ENCODE results near the gene CHPF. TPM values are rescaled to one million over a fixed set of nuclear protein-coding genes. Genes with fewer than 3 reads are reported as not detected.

Gene CHPF
- total RNA-seq, 2 experiments from 2014 or later, result 24.1 to 33.0 TPM

- Histone ChIP-seq H2AFZ (ENCODE audit: low read length) (no peak overlapping the region), H3K79me2 (ENCODE audit: insufficient read depth, low read depth, low read length) (no peaks in the 10 kb centered on the region), H3K27ac (ENCODE audit: low read depth, low read length, poor library complexity, severe bottlenecking) (no peak overlapping the region), H3K4me3 (ENCODE audit: low read depth, low read length, poor library complexity, severe bottlenecking) (no peak overlapping the region), H3K9me3 (ENCODE audit: low read length) (no peaks in the 10 kb centered on the region), H3K9me2 (ENCODE audit: insufficient read depth, low read length) (no peaks in the 10 kb centered on the region), H3K4me1 (ENCODE audit: insufficient read depth, low read length, poor library complexity, severe bottlenecking) (no peaks in the 10 kb centered on the region), H3K36me3 (ENCODE audit: insufficient read depth, low read length) (no peaks in the 10 kb centered on the region), H4K20me1 (ENCODE audit: insufficient read depth, low read length) (no peaks in the 10 kb centered on the region), H3K4me2 (ENCODE audit: low read length) (no peak overlapping the region)
- ChIA-PET CTCF (ENCODE audit: unreplicated experiment) (no interaction called here), POLR2A (no interaction called here)
- intact Hi-C loops (cut with micrococcal nuclease; ENCODE audit: unreplicated experiment), result no loop called here
- no TSS peak for BruUV-seq (replicated peaks)
- TF ChIP-seq EZH2phosphoT487 (IDR thresholded peaks at IDR 0.05; ENCODE audit: borderline replicate concordance, low read depth, low read length), result no peak
- no peak for TF ChIP-seq CTCF (conservative IDR thresholded peaks at IDR 0.05; ENCODE audit: low read length)
- DNase-seq (ENCODE audit: low spot score), result no peak
Measured at GRCh38 chr2:219515874-219516629, 27.6 kb downstream of the CHPF start.

GRCh38 chr2:219514836-219515235, 28.8 kb downstream of the CHPF start:
- no peaks in the 10 kb centered on the region for H3K79me2 ChIP-seq (ENCODE audit: insufficient read depth, low read depth, low read length)
- H3K4me2 ChIP-seq (ENCODE audit: low read length), result no peak overlapping the region
- POLR2A ChIA-PET, result no interaction called here
- CTCF ChIA-PET (ENCODE audit: unreplicated experiment), result no interaction called here
- no peaks in the 10 kb centered on the region for H3K36me3 ChIP-seq (ENCODE audit: insufficient read depth, low read length)
- no TSS peak for BruUV-seq (replicated peaks)
- no peak for DNase-seq (ENCODE audit: low spot score)
- H3K27ac ChIP-seq (ENCODE audit: low read depth, low read length, poor library complexity, severe bottlenecking), result no peak overlapping the region
- intact Hi-C loops (cut with micrococcal nuclease; ENCODE audit: unreplicated experiment), result no loop called here
- no peaks in the 10 kb centered on the region for H3K4me1 ChIP-seq (ENCODE audit: insufficient read depth, low read length, poor library complexity, severe bottlenecking)
- TF ChIP-seq EZH2phosphoT487 (IDR thresholded peaks at IDR 0.05; ENCODE audit: borderline replicate concordance, low read depth, low read length) (no peak), CTCF (conservative IDR thresholded peaks at IDR 0.05; ENCODE audit: low read length) (no peak)
- no peak overlapping the region for H2AFZ ChIP-seq (ENCODE audit: low read length)
- H3K9me3 ChIP-seq (ENCODE audit: low read length), result no peaks in the 10 kb centered on the region
- H4K20me1 ChIP-seq (ENCODE audit: insufficient read depth, low read length), result no peaks in the 10 kb centered on the region
- H3K4me3 ChIP-seq (ENCODE audit: low read depth, low read length, poor library complexity, severe bottlenecking), result no peak overlapping the region
- no peaks in the 10 kb centered on the region for H3K9me2 ChIP-seq (ENCODE audit: insufficient read depth, low read length)

- Histone ChIP-seq H3K27ac (ENCODE audit: low read depth, low read length, poor library complexity, severe bottlenecking) (no peak within 1 kb of the TSS), H3K4me1 (ENCODE audit: insufficient read depth, low read length, poor library complexity, severe bottlenecking) (peaks cover 3% of the 10 kb centered on the region), H3K4me2 (ENCODE audit: low read length) (no peak within 1 kb of the TSS), H3K9me2 (ENCODE audit: insufficient read depth, low read length) (no peaks in the 10 kb centered on the region), H4K20me1 (ENCODE audit: insufficient read depth, low read length) (no peaks in the 10 kb centered on the region), H3K36me3 (ENCODE audit: insufficient read depth, low read length) (no peaks in the 10 kb centered on the region), H3K79me2 (ENCODE audit: insufficient read depth, low read depth, low read length) (no peaks in the 10 kb centered on the region), H3K9me3 (ENCODE audit: low read length) (no peaks in the 10 kb centered on the region), H2AFZ (ENCODE audit: low read length) (no peak within 1 kb of the TSS), H3K4me3 (ENCODE audit: low read depth, low read length, poor library complexity, severe bottlenecking) (no peak within 1 kb of the TSS)
- CTCF ChIA-PET (ENCODE audit: unreplicated experiment), result no interaction called here
- DNase-seq (ENCODE audit: low spot score), result no peak
- BruUV-seq (replicated peaks), result no TSS peak
- intact Hi-C loops (cut with micrococcal nuclease; ENCODE audit: unreplicated experiment), result no loop called here
- POLR2A ChIA-PET, result no interaction called here
- TF ChIP-seq EZH2phosphoT487 (IDR thresholded peaks at IDR 0.05; ENCODE audit: borderline replicate concordance, low read depth, low read length) (no peak), CTCF (conservative IDR thresholded peaks at IDR 0.05; ENCODE audit: low read length) (no peak)
Measured at GRCh38 chr2:219514196-219514761, 29.3 kb downstream of the CHPF start, which contains the start of gene ASIC4. TSS of gene ASIC4 (plus strand) at chr2:219514482. CDS start at chr2:219514725, 243 bp downstream.

All from OCI-LY7 (cell line).